GM23338 (cell line): ENCODE measurements around the gene CNPY4. TPM values are rescaled to one million over a fixed set of nuclear protein-coding genes. Genes with fewer than 3 reads are reported as not detected.

ENCODE experiments used
- EZH2 ChIP-seq: fragments of 200-600 bp; sonication (generic); IDR thresholded peaks from one replicate; pipeline ENCODE4 v1.8.0; 2017; ENCODE audit warnings: antibody characterized with exemption, mild to moderate bottlenecking, low read depth; ENCODE audit not compliant: unreplicated experiment
- EZH2phosphoT487 ChIP-seq: fragments of 200-600 bp; sonication (generic); IDR thresholded peaks from one replicate; pipeline ENCODE4 v1.8.1; 2018; ENCODE audit warnings: antibody characterized with exemption; ENCODE audit not compliant: unreplicated experiment
- JUNB ChIP-seq: IDR thresholded peaks from one replicate; pipeline ENCODE4 v1.6.1; 2016; ENCODE audit warnings: antibody characterized with exemption; ENCODE audit not compliant: unreplicated experiment
- NANOG ChIP-seq: IDR thresholded peaks from 2 replicates; pipeline ENCODE4 v1.6.1; 2016; ENCODE audit warnings: antibody characterized with exemption, borderline replicate concordance
- POLR2AphosphoS5 ChIP-seq: IDR thresholded peaks from 2 replicates; pipeline ENCODE4 v1.6.1; 2016; ENCODE audit warnings: antibody characterized with exemption, low read depth
- STAT1 ChIP-seq: IDR thresholded peaks from one replicate; pipeline ENCODE4 v1.6.1; 2016; ENCODE audit warnings: antibody characterized with exemption; ENCODE audit not compliant: unreplicated experiment
- ZNF331 ChIP-seq: fragments of 250-450 bp; sonication (Bioruptor Pico); IDR thresholded peaks from 2 replicates; pipeline ENCODE4 v1.5.0; 2020; ENCODE audit warnings: low read depth, mild to moderate bottlenecking, moderate library complexity
- ZNF462 ChIP-seq: fragments of 250-450 bp; sonication (Bioruptor Pico); IDR thresholded peaks from 2 replicates; pipeline ENCODE4 v1.5.0; 2020; ENCODE audit warnings: mild to moderate bottlenecking, moderate library complexity
- microRNA counts: library from miRNA; unstranded; fragments of <30 nt; microRNA quantifications from one replicate; lab custom pipeline; 2017
- microRNA-seq: library from miRNA; unstranded; fragments of <30 nt; microRNA quantifications from one replicate; pipeline ENCODE4, GENCODE V29; 2017
- polyA plus RNA-seq: library from polyadenylated mRNA; unstranded; fragments of >200 nt; fragmentation: Nextera tagmentation; extraction: Ambion mirVana; gene quantifications from 2 replicates; pipeline ENCODE4 v1.2.1, GENCODE V29; 2016
- small RNA-seq: library from RNA; depleted of rRNA; stranded (forward); fragments of <200 nt; gene quantifications from one replicate; pipeline ENCODE3, GENCODE V24; 2014; ENCODE audit warnings: low replicate concordance
- total RNA-seq: library from RNA; depleted of rRNA; stranded (reverse); fragments of >200 nt; shearing (Covaris generic); gene quantifications from 2 replicates; pipeline ENCODE4 v1.2.3, GENCODE V29; 2014; rRNA removed
- TF ChIP-seq, protein P1 (sequence below): IDR thresholded peaks from 2 replicates; pipeline ENCODE4 v1.6.1; 2016; ENCODE audit warnings: antibody characterized with exemption

CNPY4 gene
- total and polyA plus RNA-seq, 2 experiments from 2014 or later = 10.7 to 12.0 TPM

GRCh38 chr7:100174582-100174981 lies 55.1 kb downstream of the CNPY4 start (continued):
- no peak for TF ChIP-seq ZNF462 (CRISPR knock-in tag)
- TF ChIP-seq NANOG = no peak
- no peak for TF ChIP-seq JUNB
- no peak for TF ChIP-seq EZH2phosphoT487
- no peak for TF ChIP-seq ZNF331 (CRISPR knock-in tag)
- TF ChIP-seq EZH2 = no peak
- TF ChIP-seq, protein P1, sequence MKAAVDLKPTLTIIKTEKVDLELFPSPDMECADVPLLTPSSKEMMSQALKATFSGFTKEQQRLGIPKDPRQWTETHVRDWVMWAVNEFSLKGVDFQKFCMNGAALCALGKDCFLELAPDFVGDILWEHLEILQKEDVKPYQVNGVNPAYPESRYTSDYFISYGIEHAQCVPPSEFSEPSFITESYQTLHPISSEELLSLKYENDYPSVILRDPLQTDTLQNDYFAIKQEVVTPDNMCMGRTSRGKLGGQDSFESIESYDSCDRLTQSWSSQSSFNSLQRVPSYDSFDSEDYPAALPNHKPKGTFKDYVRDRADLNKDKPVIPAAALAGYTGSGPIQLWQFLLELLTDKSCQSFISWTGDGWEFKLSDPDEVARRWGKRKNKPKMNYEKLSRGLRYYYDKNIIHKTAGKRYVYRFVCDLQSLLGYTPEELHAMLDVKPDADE = no peak
- no peak for TF ChIP-seq STAT1
- TF ChIP-seq POLR2AphosphoS5 = no peak

MicroRNAs encoded within 50 kb of the gene (microRNA counts, 767-probe panel; counts per million panel counts)
- microRNA hsa-miR-106b-5p (lab: Ali Mortazavi, UCI) (9,645 counts per million, percentile 68 among the panel's probes with 10 or more counts), microRNA hsa-miR-25-3p (lab: Ali Mortazavi, UCI) (12,767 counts per million, percentile 88 among the panel's probes with 10 or more counts), microRNA hsa-miR-93-5p (lab: Ali Mortazavi, UCI) (14,036 counts per million, percentile 92 among the panel's probes with 10 or more counts)

Small RNA genes within 50 kb of the gene (microRNA-seq; reads per million reads assigned to microRNA genes)
- gene MIR106B (2,765 reads per million, percentile 96 among the genes with 10 or more reads in this experiment), gene MIR25 (237 reads per million, percentile 75 among the genes with 10 or more reads in this experiment), gene MIR4658 (not detected), gene MIR93 (4,190 reads per million, percentile 96 among the genes with 10 or more reads in this experiment)

Small RNA genes within 50 kb of the gene (small RNA-seq; reads per million reads assigned to genes)
- gene MIR106B (40.2 reads per million, percentile 99 among the genes with 10 or more reads in this experiment), gene MIR25 (406 reads per million, percentile 100 among the genes with 10 or more reads in this experiment), gene MIR93 (157 reads per million, percentile 99 among the genes with 10 or more reads in this experiment)

Other genes starting within 250 kb of the CNPY4 start
- not detected in 2 replicates for gene OR2AE1, start 242.6 kb upstream of the CNPY4 start, total RNA-seq
- not detected in 2 replicates for gene OR2AE1, start 242.6 kb upstream of the CNPY4 start, polyA plus RNA-seq
- gene TRIM4, start 200.1 kb upstream of the CNPY4 start, total RNA-seq = 9.1 and 13.7 TPM in 2 replicates
- gene TRIM4, start 200.1 kb upstream of the CNPY4 start, polyA plus RNA-seq = 5.0 and 5.5 TPM in 2 replicates
- gene GJC3, start 190.0 kb upstream of the CNPY4 start, total RNA-seq = 0.23 and 0.56 TPM in 2 replicates
- 3.1 and 3.8 TPM in 2 replicates for gene GJC3, start 190.0 kb upstream of the CNPY4 start, polyA plus RNA-seq
- gene AZGP1, start 143.6 kb upstream of the CNPY4 start, total RNA-seq = 0.17 TPM in 1 of 2 replicates, not detected in the other
- 1.3 TPM in 1 of 2 replicates, not detected in the other for gene AZGP1, start 143.6 kb upstream of the CNPY4 start, polyA plus RNA-seq
- gene ZKSCAN1, start 104.0 kb upstream of the CNPY4 start, total RNA-seq = 14.5 and 19.4 TPM in 2 replicates
- 9.8 and 11.8 TPM in 2 replicates for gene ZKSCAN1, start 104.0 kb upstream of the CNPY4 start, polyA plus RNA-seq
- 21.8 and 24.8 TPM in 2 replicates for gene ZSCAN21, start 69.9 kb upstream of the CNPY4 start, total RNA-seq
- gene ZSCAN21, start 69.9 kb upstream of the CNPY4 start, polyA plus RNA-seq = 15.4 and 15.7 TPM in 2 replicates
- 40.8 and 48.9 TPM in 2 replicates for gene ZNF3, start 37.9 kb upstream of the CNPY4 start, total RNA-seq
- 22.6 and 23.4 TPM in 2 replicates for gene ZNF3, start 37.9 kb upstream of the CNPY4 start, polyA plus RNA-seq
- gene COPS6, start 30.7 kb upstream of the CNPY4 start, total RNA-seq = 89.8 and 104 TPM in 2 replicates
- 191 and 198 TPM in 2 replicates for gene COPS6, start 30.7 kb upstream of the CNPY4 start, polyA plus RNA-seq
- gene MCM7, start 18.2 kb upstream of the CNPY4 start, total RNA-seq = 285 TPM in 2 replicates
- 140 and 144 TPM in 2 replicates for gene MCM7, start 18.2 kb upstream of the CNPY4 start, polyA plus RNA-seq
- 12.2 and 13.3 TPM in 2 replicates for gene AP4M1, start 18.0 kb upstream of the CNPY4 start, total RNA-seq
- 9.5 and 14.4 TPM in 2 replicates for gene AP4M1, start 18.0 kb upstream of the CNPY4 start, polyA plus RNA-seq
- gene TAF6, start 276 bp upstream of the CNPY4 start, total RNA-seq = 125 and 141 TPM in 2 replicates
- gene TAF6, start 276 bp upstream of the CNPY4 start, polyA plus RNA-seq = 54.9 and 56.3 TPM in 2 replicates
- gene MBLAC1, start 7.3 kb downstream of the CNPY4 start, total RNA-seq = 5.0 and 5.7 TPM in 2 replicates
- gene MBLAC1, start 7.3 kb downstream of the CNPY4 start, polyA plus RNA-seq = 2.4 and 2.7 TPM in 2 replicates
- 138 and 145 TPM in 2 replicates for gene LAMTOR4, start 29.3 kb downstream of the CNPY4 start, total RNA-seq
- gene LAMTOR4, start 29.3 kb downstream of the CNPY4 start, polyA plus RNA-seq = 329 and 333 TPM in 2 replicates
- 12.3 and 15.7 TPM in 2 replicates for gene TRAPPC14, start 39.1 kb downstream of the CNPY4 start, total RNA-seq
- 9.3 and 9.8 TPM in 2 replicates for gene TRAPPC14, start 39.1 kb downstream of the CNPY4 start, polyA plus RNA-seq
- 3.4 and 6.3 TPM in 2 replicates for gene GAL3ST4, start 49.0 kb downstream of the CNPY4 start, total RNA-seq
- 2.1 and 3.1 TPM in 2 replicates for gene GAL3ST4, start 49.0 kb downstream of the CNPY4 start, polyA plus RNA-seq
- gene GPC2, start 57.7 kb downstream of the CNPY4 start, total RNA-seq = 48.8 and 53.6 TPM in 2 replicates
- gene GPC2, start 57.7 kb downstream of the CNPY4 start, polyA plus RNA-seq = 9.8 and 10.7 TPM in 2 replicates
- gene STAG3, start 58.3 kb downstream of the CNPY4 start, total RNA-seq = 3.4 and 4.6 TPM in 2 replicates
- gene STAG3, start 58.3 kb downstream of the CNPY4 start, polyA plus RNA-seq = 4.1 and 4.7 TPM in 2 replicates
- gene PVRIG, start 100.3 kb downstream of the CNPY4 start, total RNA-seq = not detected in 2 replicates
- 1.1 TPM in 1 of 2 replicates, not detected in the other for gene PVRIG, start 100.3 kb downstream of the CNPY4 start, polyA plus RNA-seq
- gene SPDYE3, start 188.1 kb downstream of the CNPY4 start, total RNA-seq = not detected in 2 replicates
- gene SPDYE3, start 188.1 kb downstream of the CNPY4 start, polyA plus RNA-seq = 3.6 and 4.1 TPM in 2 replicates
- gene PILRB, start 238.5 kb downstream of the CNPY4 start, total RNA-seq = 21.6 and 43.0 TPM in 2 replicates
- gene PILRB, start 238.5 kb downstream of the CNPY4 start, polyA plus RNA-seq = 25.3 and 25.5 TPM in 2 replicates